SK-N-SH (cell line): Measurements from ENCODE around the gene SLC66A3. TPM values are rescaled to one million over a fixed set of nuclear protein-coding genes. Genes with fewer than 3 reads are reported as not detected.

ENCODE experiments used
- CTCF ChIA-PET: fragments of 300-600, 350-600 bp; formaldehyde crosslinking; extraction: SDS; loops from one replicate; lab custom pipeline; 2021; lab: Yijun Ruan, JAX
- POLR2A ChIA-PET: fragments of 350-600 bp; sonication (Branson Sonifier 250); formaldehyde crosslinking; extraction: SDS; loops from one replicate; lab custom pipeline; 2020; ENCODE audit warnings: antibody characterized with exemption, inconsistent platforms; lab: Yijun Ruan, JAX
- DNase-seq: peaks from one replicate; pipeline ENCODE4 v3.0.0; 2012
- H2AFZ ChIP-seq: fragments of 200-600 bp; sonication (generic); 2 replicates; pipeline ENCODE4 v1.8.1; 2016; ENCODE audit warnings: antibody characterized with exemption, mild to moderate bottlenecking, low read depth
- H3F3A ChIP-seq: fragments of 200-600 bp; sonication (generic); replicated peaks from 2 replicates; pipeline ENCODE3; 2016; ENCODE audit warnings: antibody characterized with exemption, mild to moderate bottlenecking; ENCODE audit not compliant: insufficient read depth
- H3K27ac ChIP-seq, 2 experiments: fragments of 200-500 bp in 1 of 2; fragments of 200-600 bp in 1 of 2; sonication (Bioruptor generic) in 1 of 2; sonication (generic), shearing (Covaris generic) in 1 of 2; 2 replicates each; pipeline versions ENCODE4 v1.5.1 to v1.6.1; 2014 to 2016; ENCODE audit warnings: low read depth in 2 of 2, inconsistent platforms in 1 of 2, low read length in 1 of 2, mild to moderate bottlenecking in 1 of 2, mixed read lengths in 1 of 2
- H3K27me3 ChIP-seq: fragments of 200-600 bp; sonication (generic), shearing (Covaris generic); 2 replicates; pipeline ENCODE4 v1.6.1; 2016; ENCODE audit warnings: mixed run types; ENCODE audit not compliant: insufficient read depth
- H3K36me3 ChIP-seq, 2 experiments: fragments of 200-500 bp in 1 of 2; fragments of 200-600 bp in 1 of 2; sonication (Bioruptor generic) in 1 of 2; sonication (generic) in 1 of 2; replicated peaks in 1 of 2; 2 replicates each; pipeline versions ENCODE3 to v1.5.1; 2014 to 2016; ENCODE audit warnings: low read length in 1 of 2, mild to moderate bottlenecking in 1 of 2; ENCODE audit not compliant: insufficient read depth in 2 of 2, control insufficient read depth in 1 of 2
- H3K4me1 ChIP-seq, 2 experiments: fragments of 200-500 bp in 1 of 2; fragments of 200-600 bp in 1 of 2; sonication (Bioruptor generic) in 1 of 2; sonication (generic), shearing (Covaris generic) in 1 of 2; 2 replicates each; pipeline versions ENCODE4 v1.5.1 to v1.6.1; 2014 to 2016; ENCODE audit warnings: low read depth in 1 of 2, low read length in 1 of 2, mixed run types in 1 of 2; ENCODE audit not compliant: insufficient read depth in 2 of 2, control insufficient read depth in 1 of 2
- H3K4me2 ChIP-seq: fragments of 200-600 bp; sonication (generic), shearing (Covaris generic); 2 replicates; pipeline ENCODE4 v1.6.1; 2017; ENCODE audit warnings: mixed run types
- H3K4me3 ChIP-seq, 2 experiments: fragments of 200-500 bp in 1 of 2; fragments of 200-600 bp in 1 of 2; sonication (Bioruptor generic) in 1 of 2; sonication (generic), shearing (Covaris generic) in 1 of 2; 2 replicates each; pipeline versions ENCODE4 v1.5.1 to v1.8.1; 2014 to 2016; ENCODE audit warnings: low read depth in 2 of 2, inconsistent platforms in 1 of 2, low read length in 1 of 2, mild to moderate bottlenecking in 1 of 2, mixed read lengths in 1 of 2, moderate library complexity in 1 of 2
- H3K79me2 ChIP-seq: fragments of 200-600 bp; sonication (generic); 2 replicates; pipeline ENCODE4 v1.8.1; 2017; ENCODE audit warnings: mild to moderate bottlenecking; ENCODE audit not compliant: insufficient read depth
- H3K9ac ChIP-seq: fragments of 200-600 bp; sonication (generic); 2 replicates; pipeline ENCODE4 v1.6.1; 2017; ENCODE audit warnings: mixed run types
- H3K9me2 ChIP-seq: fragments of 200-600 bp; sonication (generic); 2 replicates; pipeline ENCODE4 v1.6.1; 2017; ENCODE audit warnings: mixed run types
- H3K9me3 ChIP-seq: fragments of 200-600 bp; sonication (generic); 2 replicates; pipeline ENCODE4 v1.6.1; 2017; ENCODE audit warnings: mixed run types, mild to moderate bottlenecking, moderate library complexity
- H4K20me1 ChIP-seq: fragments of 200-600 bp; sonication (generic); 2 replicates; pipeline ENCODE4 v1.6.1; 2017; ENCODE audit warnings: mild to moderate bottlenecking, mixed run types; ENCODE audit not compliant: insufficient read depth
- ELF1 ChIP-seq: IDR thresholded peaks from 2 replicates; pipeline ENCODE4 v1.4.0; 2012
- EZH2phosphoT487 ChIP-seq: fragments of 200-600 bp; sonication (generic); IDR thresholded peaks from 2 replicates; pipeline ENCODE4 v1.6.1; 2017; ENCODE audit warnings: low read depth, mixed run types, mild to moderate bottlenecking, antibody characterized with exemption, moderate library complexity, borderline replicate concordance
- FOSL2 ChIP-seq: IDR thresholded peaks from 2 replicates; pipeline ENCODE4 v1.4.0; 2012; ENCODE audit warnings: low read depth, mild to moderate bottlenecking, moderate library complexity, borderline replicate concordance
- FOXJ3 ChIP-seq: sonication (generic); formaldehyde crosslinking; IDR thresholded peaks from 2 replicates; pipeline ENCODE4 v1.5.1; 2020; ENCODE audit warnings: mild to moderate bottlenecking, missing genetic modification reagents
- FOXM1 ChIP-seq: IDR thresholded peaks from 2 replicates; pipeline ENCODE4 v1.4.0; 2012; ENCODE audit warnings: low read depth, mild to moderate bottlenecking
- GATA2 ChIP-seq: sonication (generic); formaldehyde crosslinking; IDR thresholded peaks from 2 replicates; pipeline ENCODE4 v1.5.0; 2020; ENCODE audit warnings: mild to moderate bottlenecking, missing genetic modification reagents
- RAD21 ChIP-seq: IDR thresholded peaks from 2 replicates; pipeline ENCODE4 v1.6.1; 2012; ENCODE audit warnings: mild to moderate bottlenecking, low read length
- RCOR1 ChIP-seq: fragments of 150-350 bp; IDR thresholded peaks from 2 replicates; pipeline ENCODE4 v1.6.1; 2017; ENCODE audit warnings: antibody characterized with exemption, low read length
- RXRA ChIP-seq: IDR thresholded peaks from 2 replicates; pipeline ENCODE4 v1.4.0; 2012; ENCODE audit warnings: low read depth, mild to moderate bottlenecking, borderline replicate concordance
- SIN3A ChIP-seq: IDR thresholded peaks from 2 replicates; pipeline ENCODE4 v1.6.1; 2012; ENCODE audit warnings: low read depth, mild to moderate bottlenecking, low read length, moderate library complexity, borderline replicate concordance
- SMC3 ChIP-seq: IDR thresholded peaks from 2 replicates; pipeline ENCODE4 v1.6.1; 2012; ENCODE audit warnings: low read depth, low read length, improper control_type of control experiment
- TEAD4 ChIP-seq: IDR thresholded peaks from 2 replicates; pipeline ENCODE4 v1.4.0; 2012; ENCODE audit warnings: mild to moderate bottlenecking, borderline replicate concordance; ENCODE audit not compliant: insufficient read depth
- YY1 ChIP-seq: IDR thresholded peaks from 2 replicates; pipeline ENCODE4 v1.4.0; 2012; ENCODE audit warnings: low read depth, mild to moderate bottlenecking
- WGBS: methylation state at CpG from one replicate; pipeline ENCODE4 v1.1.6; 2017; ENCODE audit warnings: low lambda C conversion rate; 5-methylcytosine and 5-hydroxymethylcytosine counted together
- polyA plus RNA-seq, 3 experiments: library from polyadenylated mRNA; depleted of rRNA; stranded (reverse); fragments of >200 nt; gene quantifications; 2 replicates each; pipeline ENCODE4 v1.2.3, GENCODE V29; 2012
- TF ChIP-seq, protein P1 (sequence below): IDR thresholded peaks from 2 replicates; pipeline ENCODE4 v1.4.0; 2012; ENCODE audit warnings: low read depth, borderline replicate concordance
- TF ChIP-seq, protein P2 (sequence below): fragments of 150-350 bp; IDR thresholded peaks from 2 replicates; pipeline ENCODE4 v1.6.1; 2016; ENCODE audit warnings: mild to moderate bottlenecking, low read depth, low read length
- TF ChIP-seq, protein P3 (sequence below): IDR thresholded peaks from 2 replicates; pipeline ENCODE4 v1.4.0; 2012; ENCODE audit warnings: low read depth, borderline replicate concordance
- TF ChIP-seq, protein P4 (sequence below): fragments of 200-600 bp; sonication (generic); IDR thresholded peaks from 2 replicates; pipeline ENCODE4 v1.6.1; 2017; ENCODE audit warnings: antibody characterized with exemption, mild to moderate bottlenecking, moderate library complexity

The SLC66A3 gene
- polyA plus RNA-seq, 1 of the 3 experiments (the other 2 are of a cell fraction): 49.0 TPM

DNA sequence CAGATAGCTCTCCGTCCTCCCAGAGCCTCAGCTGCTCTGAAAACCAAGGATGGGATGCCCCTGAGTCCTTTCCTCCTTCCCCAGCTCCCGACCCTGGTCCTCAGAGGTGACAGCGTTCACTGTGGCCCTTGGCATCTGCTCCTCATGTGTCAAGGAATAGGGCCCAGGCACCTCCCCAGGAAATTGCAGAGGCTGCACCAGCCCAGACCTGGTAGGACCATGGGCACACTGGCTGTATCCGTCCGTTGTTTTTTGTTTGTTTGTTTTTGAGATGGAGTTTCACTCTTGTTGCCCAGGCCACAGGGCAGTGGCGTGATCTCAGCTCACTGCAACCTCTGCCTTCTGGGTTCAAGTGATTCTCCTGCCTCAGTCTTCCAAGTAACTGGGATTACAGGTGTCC is 37.5 kb upstream of the SLC66A3 start:
- Histone ChIP-seq H3K4me1 (no peaks in the 10 kb centered on the region), H3K9me2 (no peaks in the 10 kb centered on the region), H3K4me3 (no peak overlapping the region), H3K4me2 (no peak overlapping the region), H4K20me1 (no peaks in the 10 kb centered on the region), H3K9me3 (no peaks in the 10 kb centered on the region), H3K27ac (no peak overlapping the region), H3K36me3 (no peaks in the 10 kb centered on the region), H3K79me2 (no peaks in the 10 kb centered on the region), H2AFZ (no peak overlapping the region), H3K9ac (no peak overlapping the region), H3F3A (no peaks in the 10 kb centered on the region), H3K27me3 (no peaks in the 10 kb centered on the region; the same call in 1 of the 2 replicates)
- TF ChIP-seq SMC3 (no peak), FOSL2 (no peak), RCOR1 (no peak), RAD21 (no peak), SIN3A (no peak), ELF1 (no peak), FOXM1 (no peak), YY1 (no peak), RXRA (no peak), GATA2 (CRISPR knock-in tag) (no peak), EZH2phosphoT487 (no peak), FOXJ3 (CRISPR knock-in tag) (no peak), TEAD4 (no peak)
- TF ChIP-seq, protein P1, sequence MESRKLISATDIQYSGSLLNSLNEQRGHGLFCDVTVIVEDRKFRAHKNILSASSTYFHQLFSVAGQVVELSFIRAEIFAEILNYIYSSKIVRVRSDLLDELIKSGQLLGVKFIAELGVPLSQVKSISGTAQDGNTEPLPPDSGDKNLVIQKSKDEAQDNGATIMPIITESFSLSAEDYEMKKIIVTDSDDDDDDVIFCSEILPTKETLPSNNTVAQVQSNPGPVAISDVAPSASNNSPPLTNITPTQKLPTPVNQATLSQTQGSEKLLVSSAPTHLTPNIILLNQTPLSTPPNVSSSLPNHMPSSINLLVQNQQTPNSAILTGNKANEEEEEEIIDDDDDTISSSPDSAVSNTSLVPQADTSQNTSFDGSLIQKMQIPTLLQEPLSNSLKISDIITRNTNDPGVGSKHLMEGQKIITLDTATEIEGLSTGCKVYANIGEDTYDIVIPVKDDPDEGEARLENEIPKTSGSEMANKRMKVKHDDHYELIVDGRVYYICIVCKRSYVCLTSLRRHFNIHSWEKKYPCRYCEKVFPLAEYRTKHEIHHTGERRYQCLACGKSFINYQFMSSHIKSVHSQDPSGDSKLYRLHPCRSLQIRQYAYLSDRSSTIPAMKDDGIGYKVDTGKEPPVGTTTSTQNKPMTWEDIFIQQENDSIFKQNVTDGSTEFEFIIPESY: no peak
- TF ChIP-seq, protein P2, sequence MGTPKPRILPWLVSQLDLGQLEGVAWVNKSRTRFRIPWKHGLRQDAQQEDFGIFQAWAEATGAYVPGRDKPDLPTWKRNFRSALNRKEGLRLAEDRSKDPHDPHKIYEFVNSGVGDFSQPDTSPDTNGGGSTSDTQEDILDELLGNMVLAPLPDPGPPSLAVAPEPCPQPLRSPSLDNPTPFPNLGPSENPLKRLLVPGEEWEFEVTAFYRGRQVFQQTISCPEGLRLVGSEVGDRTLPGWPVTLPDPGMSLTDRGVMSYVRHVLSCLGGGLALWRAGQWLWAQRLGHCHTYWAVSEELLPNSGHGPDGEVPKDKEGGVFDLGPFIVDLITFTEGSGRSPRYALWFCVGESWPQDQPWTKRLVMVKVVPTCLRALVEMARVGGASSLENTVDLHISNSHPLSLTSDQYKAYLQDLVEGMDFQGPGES: no peak
- TF ChIP-seq, protein P3, sequence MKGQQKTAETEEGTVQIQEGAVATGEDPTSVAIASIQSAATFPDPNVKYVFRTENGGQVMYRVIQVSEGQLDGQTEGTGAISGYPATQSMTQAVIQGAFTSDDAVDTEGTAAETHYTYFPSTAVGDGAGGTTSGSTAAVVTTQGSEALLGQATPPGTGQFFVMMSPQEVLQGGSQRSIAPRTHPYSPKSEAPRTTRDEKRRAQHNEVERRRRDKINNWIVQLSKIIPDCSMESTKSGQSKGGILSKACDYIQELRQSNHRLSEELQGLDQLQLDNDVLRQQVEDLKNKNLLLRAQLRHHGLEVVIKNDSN: no peak
- TF ChIP-seq, protein P4, sequence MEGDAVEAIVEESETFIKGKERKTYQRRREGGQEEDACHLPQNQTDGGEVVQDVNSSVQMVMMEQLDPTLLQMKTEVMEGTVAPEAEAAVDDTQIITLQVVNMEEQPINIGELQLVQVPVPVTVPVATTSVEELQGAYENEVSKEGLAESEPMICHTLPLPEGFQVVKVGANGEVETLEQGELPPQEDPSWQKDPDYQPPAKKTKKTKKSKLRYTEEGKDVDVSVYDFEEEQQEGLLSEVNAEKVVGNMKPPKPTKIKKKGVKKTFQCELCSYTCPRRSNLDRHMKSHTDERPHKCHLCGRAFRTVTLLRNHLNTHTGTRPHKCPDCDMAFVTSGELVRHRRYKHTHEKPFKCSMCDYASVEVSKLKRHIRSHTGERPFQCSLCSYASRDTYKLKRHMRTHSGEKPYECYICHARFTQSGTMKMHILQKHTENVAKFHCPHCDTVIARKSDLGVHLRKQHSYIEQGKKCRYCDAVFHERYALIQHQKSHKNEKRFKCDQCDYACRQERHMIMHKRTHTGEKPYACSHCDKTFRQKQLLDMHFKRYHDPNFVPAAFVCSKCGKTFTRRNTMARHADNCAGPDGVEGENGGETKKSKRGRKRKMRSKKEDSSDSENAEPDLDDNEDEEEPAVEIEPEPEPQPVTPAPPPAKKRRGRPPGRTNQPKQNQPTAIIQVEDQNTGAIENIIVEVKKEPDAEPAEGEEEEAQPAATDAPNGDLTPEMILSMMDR: no peak
- DNase-seq: no peak
- 63% methylated on average over 6 of the region's 6 CpGs for WGBS
- POLR2A ChIA-PET: no interaction called here
- CTCF ChIA-PET: interaction anchor here (0.7 to 20.8 kb wide), 5 partner anchors 14 to 293 kb away, joined by 3 to 666 read pairs (median 5); a partner anchor contains a TSS
